Osteocyte (in vitro differentiated cells): ENCODE measurements around the gene SGPL1. TPM values are rescaled to one million over a fixed set of nuclear protein-coding genes. Genes with fewer than 3 reads are reported as not detected.
"Not testable (repeated sequence)": the region's sequence is repeated elsewhere in the genome, so short reads cannot be mapped to it uniquely, and the experiment has no call there.

Experiments used
- DNase-seq: peaks from one replicate; pipeline ENCODE4 v3.0.0; 2021; ENCODE audit warnings: mixed read lengths; ENCODE audit not compliant: unreplicated experiment; ENCODE audit errors: extremely low spot score
- H3K27ac Mint-ChIP-seq: one replicate; pipeline ENCODE4 v1.8.0; 2021; ENCODE audit warnings: mild to moderate bottlenecking, mixed read lengths; ENCODE audit not compliant: unreplicated experiment
- H3K27me3 Mint-ChIP-seq: one replicate; pipeline ENCODE4 v1.8.0; 2021; ENCODE audit warnings: mixed read lengths; ENCODE audit not compliant: unreplicated experiment
- H3K36me3 Mint-ChIP-seq: one replicate; pipeline ENCODE4 v1.8.0; 2021; ENCODE audit warnings: mixed read lengths; ENCODE audit not compliant: unreplicated experiment
- H3K4me1 Mint-ChIP-seq: one replicate; pipeline ENCODE4 v1.8.0; 2021; ENCODE audit warnings: mixed read lengths; ENCODE audit not compliant: unreplicated experiment
- H3K4me3 Mint-ChIP-seq: one replicate; pipeline ENCODE4 v1.8.0; 2021; ENCODE audit warnings: mild to moderate bottlenecking, moderate library complexity, mixed read lengths; ENCODE audit not compliant: unreplicated experiment
- H3K9me3 Mint-ChIP-seq: one replicate; pipeline ENCODE4 v1.8.0; 2021; ENCODE audit warnings: mixed read lengths; ENCODE audit not compliant: unreplicated experiment
- total RNA-seq: library from RNA; stranded (reverse); gene quantifications from 2 replicates; pipeline ENCODE4 v1.2.1, GENCODE V29; 2021
- TF ChIP-seq, protein P1 (sequence below): fragments of 200-600 bp; sonication (generic); IDR thresholded peaks from 2 replicates; pipeline ENCODE4 v1.5.0; 2021; ENCODE audit warnings: antibody characterized with exemption, mild to moderate bottlenecking, moderate library complexity

The SGPL1 gene
- total RNA-seq, 1 donor from 2014 or later: 58.1 TPM

DNA sequence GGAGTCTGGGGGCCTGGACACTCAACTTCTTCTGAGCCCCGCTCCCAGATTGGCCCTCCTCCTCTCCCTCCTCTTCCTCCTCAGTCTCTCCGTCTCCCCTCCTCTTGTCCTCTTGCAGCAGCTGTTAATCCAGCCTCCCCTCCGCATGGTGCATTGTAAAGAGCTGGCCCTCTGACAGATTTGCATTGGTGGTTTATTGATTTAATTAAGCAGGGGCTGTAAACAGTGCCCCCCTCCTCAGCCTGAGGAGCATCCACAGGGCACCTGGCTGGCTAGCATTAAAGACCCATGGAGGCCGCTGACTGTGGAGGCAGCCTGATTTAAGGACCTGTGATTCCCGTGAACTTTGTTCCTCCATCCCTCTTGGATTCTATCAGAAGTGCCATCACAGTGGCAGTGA is 101.5 kb downstream of the SGPL1 start:
- TF ChIP-seq, protein P1, sequence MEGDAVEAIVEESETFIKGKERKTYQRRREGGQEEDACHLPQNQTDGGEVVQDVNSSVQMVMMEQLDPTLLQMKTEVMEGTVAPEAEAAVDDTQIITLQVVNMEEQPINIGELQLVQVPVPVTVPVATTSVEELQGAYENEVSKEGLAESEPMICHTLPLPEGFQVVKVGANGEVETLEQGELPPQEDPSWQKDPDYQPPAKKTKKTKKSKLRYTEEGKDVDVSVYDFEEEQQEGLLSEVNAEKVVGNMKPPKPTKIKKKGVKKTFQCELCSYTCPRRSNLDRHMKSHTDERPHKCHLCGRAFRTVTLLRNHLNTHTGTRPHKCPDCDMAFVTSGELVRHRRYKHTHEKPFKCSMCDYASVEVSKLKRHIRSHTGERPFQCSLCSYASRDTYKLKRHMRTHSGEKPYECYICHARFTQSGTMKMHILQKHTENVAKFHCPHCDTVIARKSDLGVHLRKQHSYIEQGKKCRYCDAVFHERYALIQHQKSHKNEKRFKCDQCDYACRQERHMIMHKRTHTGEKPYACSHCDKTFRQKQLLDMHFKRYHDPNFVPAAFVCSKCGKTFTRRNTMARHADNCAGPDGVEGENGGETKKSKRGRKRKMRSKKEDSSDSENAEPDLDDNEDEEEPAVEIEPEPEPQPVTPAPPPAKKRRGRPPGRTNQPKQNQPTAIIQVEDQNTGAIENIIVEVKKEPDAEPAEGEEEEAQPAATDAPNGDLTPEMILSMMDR: no peak
- Mint-ChIP-seq H3K4me1 (no peaks in the 10 kb centered on the region), H3K9me3 (no peaks in the 10 kb centered on the region), H3K4me3 (no peak overlapping the region), H3K27me3 (peaks cover 57% of the 10 kb centered on the region), H3K36me3 (no peaks in the 10 kb centered on the region), H3K27ac (no peak overlapping the region)
- no peak for DNase-seq

DNA sequence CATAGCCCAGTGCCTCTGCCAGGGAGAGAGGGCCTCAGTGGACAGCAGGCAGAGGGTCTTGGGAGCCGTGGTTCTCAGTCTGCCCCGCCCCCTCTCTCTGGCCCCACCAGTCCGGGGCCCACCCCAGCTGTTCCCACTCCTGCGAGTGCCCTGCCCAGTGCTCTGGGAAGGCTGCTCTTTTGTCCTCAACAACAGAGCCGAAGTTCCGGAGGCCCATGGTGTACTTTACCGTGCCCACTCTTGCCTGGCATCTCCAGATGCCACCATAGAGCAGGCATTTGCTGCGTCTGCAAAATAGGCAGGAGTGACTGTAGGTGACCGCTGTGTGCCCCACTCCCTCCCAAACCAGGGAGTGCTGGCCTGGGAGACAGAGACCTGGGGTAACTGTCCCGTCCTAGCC is 101.9 kb downstream of the SGPL1 start:
- Mint-ChIP-seq H3K27me3 (peaks cover 53% of the 10 kb centered on the region), H3K4me3 (no peak overlapping the region), H3K9me3 (no peaks in the 10 kb centered on the region), H3K36me3 (no peaks in the 10 kb centered on the region), H3K27ac (no peak overlapping the region), H3K4me1 (no peaks in the 10 kb centered on the region)
- DNase-seq: no peak
- TF ChIP-seq, protein P1: no peak

DNA sequence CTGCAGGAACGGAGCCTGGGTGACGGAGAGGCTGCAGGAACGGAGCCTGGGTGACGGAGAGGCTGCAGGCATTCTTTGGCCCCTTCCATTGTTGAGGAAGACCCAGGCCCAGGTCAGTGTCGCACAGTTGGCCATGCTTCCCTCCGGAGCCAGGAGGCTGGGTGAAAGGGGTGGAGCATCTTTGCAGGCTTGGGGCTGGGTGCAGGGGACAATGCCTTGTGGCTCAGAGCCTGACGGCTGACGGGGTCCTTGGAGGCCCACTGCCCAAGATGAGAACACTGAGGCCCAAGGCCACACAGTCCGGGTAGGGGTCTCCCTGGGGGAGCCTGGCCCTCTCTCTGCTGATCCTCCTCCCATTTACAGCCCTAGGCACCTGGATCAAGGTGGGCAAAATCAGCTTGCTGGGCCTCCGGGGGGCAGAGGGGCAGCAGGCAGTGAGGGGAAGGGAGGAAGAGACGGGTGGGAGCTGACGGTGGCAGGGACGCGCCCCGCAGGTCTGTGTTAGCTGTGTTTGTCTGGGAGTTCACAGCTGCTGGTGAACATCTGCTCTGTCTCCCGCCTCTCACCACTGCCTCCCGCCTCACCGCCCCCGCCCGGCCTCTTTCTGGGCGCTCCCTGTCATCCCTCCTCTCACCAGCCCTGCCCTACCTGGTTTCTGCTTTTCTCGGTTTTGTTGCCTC is 103.2 kb downstream of the SGPL1 start:
- Mint-ChIP-seq H3K4me3 (no peak overlapping the region), H3K27me3 (peaks cover 46% of the 10 kb centered on the region)
- no peak for DNase-seq

DNA sequence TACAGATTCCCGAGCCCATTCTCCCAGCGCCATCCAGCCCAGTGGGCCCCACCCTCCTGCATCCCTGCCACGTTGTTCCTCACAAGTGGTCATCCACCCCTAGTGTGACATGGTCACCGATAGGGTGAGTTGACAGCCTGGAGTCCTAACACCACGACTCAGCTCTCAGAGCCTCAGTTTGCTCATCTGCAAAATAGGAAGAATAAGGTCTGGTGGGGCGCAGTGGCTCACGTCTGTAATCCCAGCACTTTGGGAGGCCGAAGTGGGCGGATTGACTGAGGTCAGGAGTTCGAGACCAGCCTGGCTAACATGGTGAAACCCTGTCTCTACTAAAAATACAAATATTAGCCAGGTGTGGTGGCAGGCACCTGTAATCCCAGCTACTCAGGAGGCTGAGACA is 104.2 kb downstream of the SGPL1 start:
- not testable (repeated sequence) for H3K27ac Mint-ChIP-seq, H3K4me3 Mint-ChIP-seq, H3K4me1 Mint-ChIP-seq, H3K9me3 Mint-ChIP-seq, H3K36me3 Mint-ChIP-seq, DNase-seq
- peaks cover 37% of the 10 kb centered on the region for H3K27me3 Mint-ChIP-seq

More for the DNA sequence above, 103.2 kb downstream of the SGPL1 start:
- H3K36me3 Mint-ChIP-seq: no peaks in the 10 kb centered on the region
- no peaks in the 10 kb centered on the region for H3K9me3 Mint-ChIP-seq
- H3K4me1 Mint-ChIP-seq: no peaks in the 10 kb centered on the region
- no peak overlapping the region for H3K27ac Mint-ChIP-seq
- TF ChIP-seq, protein P1: no peak

DNA sequence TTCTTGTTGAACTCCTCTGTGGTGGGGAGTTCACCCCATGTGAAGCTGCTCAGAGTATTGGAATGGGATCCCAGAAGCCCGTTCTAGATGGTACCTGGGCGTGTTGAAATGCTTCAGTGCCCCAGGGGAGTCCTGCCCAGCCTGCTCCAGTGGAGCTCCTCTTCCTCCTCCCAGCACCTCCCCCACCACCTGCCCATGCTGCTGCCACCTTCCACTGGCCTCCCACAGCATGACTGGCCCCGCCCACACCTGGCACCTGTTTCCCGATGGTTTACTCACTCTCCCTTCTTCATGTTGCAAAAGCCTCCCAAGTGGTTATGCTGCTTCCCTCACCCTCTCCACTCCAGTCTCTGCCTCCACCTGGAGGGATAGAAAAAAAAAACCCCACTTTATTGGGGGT is 104.8 kb downstream of the SGPL1 start:
- Mint-ChIP-seq H3K27ac (no peak overlapping the region), H3K9me3 (no peaks in the 10 kb centered on the region), H3K4me1 (peaks cover under 1% of the 10 kb centered on the region), H3K27me3 (peaks cover 34% of the 10 kb centered on the region), H3K36me3 (no peaks in the 10 kb centered on the region), H3K4me3 (no peak overlapping the region)
- TF ChIP-seq, protein P1: no peak
- no peak for DNase-seq

DNA sequence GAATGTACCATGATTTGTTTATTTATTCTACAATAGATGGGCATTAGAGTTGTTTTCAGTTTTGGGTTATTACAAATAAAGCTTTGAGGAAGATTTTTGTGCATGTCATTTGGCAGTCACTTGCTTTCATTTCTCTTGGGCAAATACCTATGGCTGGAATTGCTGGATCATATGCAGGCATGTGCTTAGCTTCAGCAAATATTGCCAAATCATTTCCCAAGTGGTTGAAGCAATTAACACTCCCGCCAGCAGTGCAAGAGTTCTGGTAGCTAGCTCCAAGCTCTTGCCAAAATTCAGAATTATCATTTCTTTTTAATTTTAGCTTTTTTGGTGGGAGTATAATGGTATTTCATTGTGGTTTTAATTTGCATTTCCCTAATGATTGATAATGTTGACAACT is 105.5 kb downstream of the SGPL1 start:
- Mint-ChIP-seq H3K27me3 (peaks cover 31% of the 10 kb centered on the region), H3K27ac (no peak overlapping the region), H3K36me3 (no peaks in the 10 kb centered on the region), H3K9me3 (no peaks in the 10 kb centered on the region), H3K4me3 (no peak overlapping the region), H3K4me1 (peaks cover 1% of the 10 kb centered on the region)
- no peak for DNase-seq
- TF ChIP-seq, protein P1: no peak
